NCI-H226 (cell line): Measurements from ENCODE around the gene KIRREL3.

Experiments
- DNase-seq: peaks from one replicate; pipeline ENCODE4 v3.0.0-alpha.2; 2015

KIRREL3 gene

GRCh38 chr11:126863294-126863997 is 137.1 kb downstream of the KIRREL3 start:
- no peak for DNase-seq

GRCh38 chr11:126862664-126863243 is 137.8 kb downstream of the KIRREL3 start:
- DNase-seq: no peak

- no peak for DNase-seq
Observed at GRCh38 chr11:126861796-126862459, 138.6 kb downstream of the KIRREL3 start.

GRCh38 chr11:126857860-126858808 is 142.4 kb downstream of the KIRREL3 start:
- peak; percentile 75 for DNase-seq

DNA sequence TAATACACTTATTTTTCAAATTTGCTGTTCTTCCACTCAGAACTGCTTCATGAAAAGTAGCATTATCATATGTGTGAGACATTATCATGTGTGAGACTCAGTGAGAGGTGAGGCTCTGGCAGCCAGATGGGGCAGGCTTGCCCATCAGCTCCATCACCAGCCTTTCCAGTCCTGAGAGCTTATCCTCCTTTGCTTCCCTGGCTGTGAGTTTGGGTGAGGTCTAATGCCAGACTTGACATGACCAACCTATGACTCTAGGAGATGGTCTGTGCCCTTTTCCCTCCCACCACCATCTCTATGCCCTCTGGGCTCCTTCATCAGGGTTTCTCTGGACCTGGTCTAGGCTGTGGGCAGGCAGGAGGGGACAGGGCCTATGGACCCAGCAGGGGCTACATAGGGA is 145.0 kb downstream of the KIRREL3 start:
- no peak for DNase-seq

GRCh38 chr11:126853732-126854131 is 146.8 kb downstream of the KIRREL3 start:
- no peak for DNase-seq

DNA sequence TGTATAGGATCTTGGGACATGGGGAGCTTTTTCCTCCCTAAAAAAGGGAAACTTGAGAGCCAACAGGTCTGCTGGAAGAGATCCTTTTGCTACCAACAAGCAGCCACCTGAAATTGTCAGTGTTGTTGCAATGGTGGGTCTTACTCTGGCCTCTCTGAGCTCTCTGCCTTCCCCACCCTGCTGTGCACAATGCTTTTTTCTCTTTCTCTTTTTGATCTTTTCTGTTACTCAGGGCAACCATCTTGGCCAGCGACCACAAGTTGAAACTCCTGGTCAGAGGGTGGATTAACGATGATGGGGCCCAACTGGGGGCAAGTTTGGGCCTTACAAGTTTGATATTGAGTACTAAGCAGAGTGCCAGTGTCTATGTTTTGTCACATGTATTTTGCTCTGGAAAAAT is 155.8 kb downstream of the KIRREL3 start:
- DNase-seq: no peak

- no peak for DNase-seq
Observed at GRCh38 chr11:126843096-126843495, 157.5 kb downstream of the KIRREL3 start.

DNA sequence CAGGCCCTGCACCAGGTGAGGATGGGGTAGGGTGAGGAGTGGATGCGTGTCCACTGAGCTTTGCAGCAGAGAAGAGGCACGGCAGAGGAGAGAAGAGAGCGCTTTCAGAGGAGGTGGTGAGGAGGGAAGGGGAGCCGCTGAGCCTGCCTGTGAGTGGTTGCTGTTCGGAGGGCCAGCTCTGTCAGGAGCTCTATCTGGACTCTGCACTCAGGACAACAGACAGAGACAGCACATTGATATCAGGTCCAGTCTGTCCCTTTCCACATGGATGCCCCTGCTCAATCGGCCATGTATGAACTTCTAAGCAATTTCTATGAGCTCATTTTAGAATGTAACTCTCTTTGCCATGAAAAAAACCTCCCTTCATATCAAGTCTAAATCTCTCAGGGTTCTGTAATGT is 158.6 kb downstream of the KIRREL3 start:
- DNase-seq: no peak

DNA sequence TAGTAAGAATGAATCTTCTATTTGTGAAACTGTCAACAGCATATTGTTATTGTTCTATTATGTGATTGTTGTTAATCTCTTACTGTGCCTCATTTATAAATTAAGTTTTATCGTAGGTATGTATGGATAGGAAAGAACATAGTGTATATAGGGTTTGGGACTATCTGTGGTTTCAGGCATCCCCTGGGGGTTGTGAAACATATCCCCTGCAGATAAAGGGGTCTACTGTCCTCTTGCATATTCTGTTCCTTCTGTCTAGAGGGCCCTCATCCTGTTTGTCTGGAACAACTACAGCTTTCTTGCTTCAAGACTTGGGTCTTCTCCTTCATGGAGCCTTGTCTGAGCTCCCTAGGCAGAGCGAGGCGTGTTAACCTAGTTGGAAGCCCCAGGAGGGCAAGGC is 159.6 kb downstream of the KIRREL3 start:
- no peak for DNase-seq

- DNase-seq: no peak
Observed at GRCh38 chr11:126840201-126840886, 160.2 kb downstream of the KIRREL3 start.

GRCh38 chr11:126839496-126839895 is 161.1 kb downstream of the KIRREL3 start:
- no peak for DNase-seq

- DNase-seq: no peak
Observed at GRCh38 chr11:126838779-126839178, 161.8 kb downstream of the KIRREL3 start.

DNA sequence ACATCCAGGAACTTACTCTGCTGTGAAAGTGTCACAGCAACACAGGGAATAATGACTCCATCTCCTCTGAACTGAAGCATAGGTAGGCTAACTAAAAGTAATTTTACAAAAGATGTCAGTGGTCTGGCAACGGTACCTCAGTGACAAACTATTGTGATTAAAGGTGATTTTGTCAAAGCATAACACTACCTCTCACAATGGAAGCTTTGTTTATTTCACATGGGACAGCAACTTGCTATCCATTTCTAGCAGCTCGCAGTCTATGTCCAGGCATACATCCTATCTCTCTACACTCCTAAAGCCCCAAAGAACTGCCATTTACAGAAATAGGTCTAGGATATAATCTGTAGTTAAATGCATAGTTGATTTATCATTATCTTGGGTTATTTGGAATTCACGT is 163.0 kb downstream of the KIRREL3 start:
- DNase-seq: no peak

GRCh38 chr11:126834573-126834972 is 166.0 kb downstream of the KIRREL3 start:
- no peak for DNase-seq

DNA sequence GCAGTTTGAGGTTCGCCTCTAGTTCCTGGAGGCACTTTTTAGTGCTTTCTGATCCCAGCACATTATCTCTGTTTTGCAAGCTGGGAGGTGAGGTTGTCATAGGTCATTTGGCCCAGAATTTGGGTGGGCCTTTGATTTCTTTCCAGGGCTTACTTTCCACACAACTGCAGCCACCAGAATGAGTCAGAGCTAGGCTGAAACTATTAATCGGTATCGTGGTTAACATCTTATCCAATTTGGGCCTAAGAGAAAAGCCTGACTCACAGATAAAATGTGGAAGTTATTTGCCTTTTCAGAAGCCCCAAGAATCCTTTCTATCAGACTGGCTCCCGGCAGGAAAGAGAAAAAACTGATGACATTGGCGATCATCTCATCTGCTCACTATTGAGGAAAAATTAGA is 166.4 kb downstream of the KIRREL3 start:
- DNase-seq: peak; percentile 84

DNA sequence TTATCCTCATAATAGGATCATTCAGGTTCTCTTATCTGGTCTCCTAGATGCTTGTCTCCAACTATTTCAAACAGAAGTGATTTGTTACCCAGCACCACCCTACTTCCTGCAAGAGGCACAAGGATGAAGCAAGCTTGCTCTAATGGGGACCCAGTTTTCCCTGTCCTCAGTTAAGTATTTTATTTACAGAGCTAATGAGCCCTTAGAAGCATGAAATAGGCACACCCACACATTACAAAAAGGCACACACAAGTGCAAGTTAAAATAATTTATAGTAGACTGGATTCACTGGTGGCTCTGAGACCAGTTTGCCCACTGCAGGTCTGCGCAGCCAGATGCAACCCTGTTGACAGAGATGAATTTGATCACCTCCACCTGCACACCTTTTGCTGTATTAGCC is 167.5 kb downstream of the KIRREL3 start:
- DNase-seq: no peak

GRCh38 chr11:126832387-126832786 is 168.2 kb downstream of the KIRREL3 start:
- no peak for DNase-seq

DNA sequence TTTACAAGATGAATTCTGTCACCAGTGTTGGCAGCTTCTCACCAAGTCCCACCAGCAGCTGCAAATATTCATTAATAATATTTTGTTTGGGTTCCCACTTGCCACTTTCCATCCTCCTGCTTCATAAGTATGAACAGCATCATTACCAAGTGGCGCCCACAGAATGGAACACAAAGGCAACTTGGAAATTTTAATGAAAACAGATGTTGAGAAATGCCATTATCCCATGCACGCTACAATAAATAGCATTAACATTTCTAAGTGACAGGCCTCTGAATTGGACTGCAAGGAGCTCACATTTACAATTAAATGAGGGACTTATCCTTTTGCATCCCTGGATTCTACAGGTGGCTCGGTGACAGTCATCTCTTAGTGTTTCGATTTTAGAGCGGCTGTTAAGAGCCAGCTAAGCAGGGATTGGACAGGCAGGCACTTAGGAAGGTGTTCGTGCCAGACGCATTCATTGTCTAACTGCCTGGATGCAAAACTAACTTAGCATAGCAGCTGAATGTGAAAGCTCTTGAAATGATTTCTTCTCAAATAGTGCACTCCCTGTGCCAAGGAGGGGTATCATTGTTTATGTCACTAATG is 170.3 kb downstream of the KIRREL3 start:
- no peak for DNase-seq

GRCh38 chr11:126829716-126830115 is 170.9 kb downstream of the KIRREL3 start:
- DNase-seq: no peak

GRCh38 chr11:126824035-126824607 is 176.4 kb downstream of the KIRREL3 start:
- DNase-seq: no peak

GRCh38 chr11:126823274-126823673 is 177.3 kb downstream of the KIRREL3 start:
- DNase-seq: no peak
